Measurements from ENCODE around the gene GSDMA. TPM values are rescaled to one million over a fixed set of nuclear protein-coding genes. Genes with fewer than 3 reads are reported as not detected.
"Not testable (repeated sequence)": the region's sequence is repeated elsewhere in the genome, so short reads cannot be mapped to it uniquely, and the experiment has no call there.

Gene GSDMA
- total RNA-seq, 4 donors from 2014 or later = 0.11 to 0.99 (median 0.45) TPM; not detected in 1

DNA sequence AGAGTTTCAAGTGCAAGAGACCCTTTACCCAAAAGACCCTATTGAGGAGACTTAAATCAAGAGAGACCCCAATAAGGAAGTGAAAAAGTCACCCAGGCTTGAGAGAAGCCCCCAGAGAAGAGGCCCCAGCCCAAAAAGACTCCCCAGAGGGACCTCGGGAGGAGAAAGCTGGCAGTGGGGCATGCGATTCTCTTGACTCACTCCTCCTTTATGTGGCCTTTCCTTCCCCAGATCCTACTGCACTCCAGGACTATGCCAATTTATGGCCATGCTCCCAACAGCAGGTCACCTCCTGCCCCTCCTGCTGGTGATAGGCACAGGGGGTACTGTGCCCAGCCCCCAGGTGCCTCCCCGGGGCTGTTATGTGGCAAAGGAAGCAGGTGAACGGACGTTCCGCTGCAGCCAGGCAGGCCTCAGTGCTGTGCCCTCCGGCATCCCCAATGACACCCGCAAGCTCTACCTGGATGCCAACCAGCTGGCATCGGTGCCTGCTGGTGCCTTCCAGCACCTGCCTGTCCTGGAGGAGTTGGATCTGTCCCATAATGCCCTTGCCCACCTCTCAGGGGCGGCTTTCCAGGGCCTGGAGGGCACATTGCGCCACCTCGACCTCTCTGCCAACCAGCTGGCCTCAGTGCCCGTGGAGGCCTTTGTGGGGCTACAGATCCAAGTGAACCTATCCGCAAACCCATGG, 19.0 kb upstream of the GSDMA start:
- intact Hi-C loops (cut with DNase I) = no loop called here
- 88% methylated on average over 14 of the region's 14 CpGs for WGBS
- H3K4me3 ChIP-seq = no peak overlapping the region
- peaks cover 0 to 25% (median 0%) of the 10 kb centered on the region in 4 donors for H3K27me3 ChIP-seq
- H3K27ac ChIP-seq (replicated peaks in 1 of 4) = no peak overlapping the region
- no peaks in the 10 kb centered on the region for H3K9me3 ChIP-seq
- peaks cover 0 to 9% (median 2%) of the 10 kb centered on the region in 4 donors for H3K4me1 ChIP-seq
- no peak for TF ChIP-seq EP300 (IDR thresholded peaks at IDR 0.05)
- no peak for TF ChIP-seq POLR2A (IDR thresholded peaks at IDR 0.05; ENCODE audit: low read depth)
- TF ChIP-seq POLR2AphosphoS5 (IDR thresholded peaks at IDR 0.05) = no peak
- TF ChIP-seq, protein P1, sequence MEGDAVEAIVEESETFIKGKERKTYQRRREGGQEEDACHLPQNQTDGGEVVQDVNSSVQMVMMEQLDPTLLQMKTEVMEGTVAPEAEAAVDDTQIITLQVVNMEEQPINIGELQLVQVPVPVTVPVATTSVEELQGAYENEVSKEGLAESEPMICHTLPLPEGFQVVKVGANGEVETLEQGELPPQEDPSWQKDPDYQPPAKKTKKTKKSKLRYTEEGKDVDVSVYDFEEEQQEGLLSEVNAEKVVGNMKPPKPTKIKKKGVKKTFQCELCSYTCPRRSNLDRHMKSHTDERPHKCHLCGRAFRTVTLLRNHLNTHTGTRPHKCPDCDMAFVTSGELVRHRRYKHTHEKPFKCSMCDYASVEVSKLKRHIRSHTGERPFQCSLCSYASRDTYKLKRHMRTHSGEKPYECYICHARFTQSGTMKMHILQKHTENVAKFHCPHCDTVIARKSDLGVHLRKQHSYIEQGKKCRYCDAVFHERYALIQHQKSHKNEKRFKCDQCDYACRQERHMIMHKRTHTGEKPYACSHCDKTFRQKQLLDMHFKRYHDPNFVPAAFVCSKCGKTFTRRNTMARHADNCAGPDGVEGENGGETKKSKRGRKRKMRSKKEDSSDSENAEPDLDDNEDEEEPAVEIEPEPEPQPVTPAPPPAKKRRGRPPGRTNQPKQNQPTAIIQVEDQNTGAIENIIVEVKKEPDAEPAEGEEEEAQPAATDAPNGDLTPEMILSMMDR (IDR thresholded peaks at IDR 0.05) = no peak
- H3K36me3 ChIP-seq = no peaks in the 10 kb centered on the region
- no peak for DNase-seq (ENCODE audit: extremely low spot score)

DNA sequence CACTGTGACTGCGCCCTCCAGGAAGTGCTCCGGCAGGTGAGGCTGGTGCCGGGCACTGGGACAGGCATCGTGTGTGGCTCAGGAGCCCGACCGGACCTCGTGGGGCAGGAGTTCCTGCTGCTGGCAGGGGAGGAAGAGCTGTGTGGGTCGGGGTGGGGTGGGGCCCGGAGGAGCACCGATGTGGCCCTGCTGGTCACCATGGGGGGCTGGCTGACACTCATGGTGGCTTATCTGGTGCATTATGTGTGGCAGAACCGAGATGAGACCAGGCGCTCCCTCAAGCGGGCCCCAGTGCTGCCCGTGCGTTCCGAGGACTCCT, 18.5 kb upstream of the GSDMA start:
- Histone ChIP-seq H3K4me3 (no peak overlapping the region), H3K36me3 (no peaks in the 10 kb centered on the region), H3K27ac (replicated peaks in 1 of 4) (no peak overlapping the region), H3K4me1 (peaks cover 0 to 8% (median 2%) of the 10 kb centered on the region in 4 donors), H3K27me3 (peaks cover 0 to 25% (median 0%) of the 10 kb centered on the region in 4 donors), H3K9me3 (no peaks in the 10 kb centered on the region)
- no peak for TF ChIP-seq POLR2AphosphoS5 (IDR thresholded peaks at IDR 0.05)
- TF ChIP-seq POLR2A (IDR thresholded peaks at IDR 0.05; ENCODE audit: low read depth) = no peak
- intact Hi-C loops (cut with DNase I) = no loop called here
- no peak for DNase-seq (ENCODE audit: extremely low spot score)
- WGBS = 92% methylated on average over 11 of the region's 16 CpGs

DNA sequence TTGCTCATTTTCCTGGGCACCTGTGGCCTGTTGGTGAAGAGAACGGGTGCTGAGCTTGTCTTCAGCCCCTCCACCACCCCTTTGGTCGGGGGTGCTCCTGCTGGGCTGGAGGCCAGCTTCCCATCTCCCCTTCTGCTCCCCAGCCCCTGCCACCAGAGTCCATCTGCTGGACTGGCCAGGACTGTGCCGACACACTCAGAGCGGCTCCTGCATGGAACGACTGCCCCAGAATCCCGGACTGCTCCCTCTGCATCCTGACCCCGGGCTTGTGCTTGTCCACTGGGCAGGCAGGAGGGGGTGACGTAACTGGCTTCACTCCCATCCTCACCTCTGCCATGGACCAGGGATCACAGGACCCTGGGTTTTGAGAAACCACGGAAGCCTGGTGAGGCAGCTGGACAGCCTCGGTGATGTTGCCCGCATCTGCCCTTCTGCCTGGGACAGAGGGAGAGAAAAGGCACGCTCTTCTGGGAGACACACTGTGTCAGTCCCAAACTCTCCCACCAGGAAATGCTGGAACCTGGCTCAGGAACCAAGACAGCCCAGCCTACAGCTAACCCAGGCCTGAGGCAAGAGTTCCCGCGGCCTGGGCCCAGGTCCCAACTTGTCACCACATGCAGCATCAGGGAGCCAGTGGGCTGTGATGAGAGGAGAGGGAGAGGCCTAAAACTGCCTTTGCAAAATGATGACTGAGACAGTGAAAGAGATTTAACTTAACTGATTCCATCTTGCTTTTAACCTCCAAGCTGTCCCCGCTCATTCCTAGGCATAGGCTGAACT, 16.1 kb upstream of the GSDMA start:
- intact Hi-C loops (cut with DNase I) = no loop called here
- 87% methylated on average over 5 of the region's 15 CpGs for WGBS
- H3K4me1 ChIP-seq = peaks cover 0 to 7% (median under 1%) of the 10 kb centered on the region in 4 donors
- DNase-seq (ENCODE audit: extremely low spot score) = no peak
- TF ChIP-seq POLR2AphosphoS5 (IDR thresholded peaks at IDR 0.05) = no peak
- peaks cover 0 to 25% (median 0%) of the 10 kb centered on the region in 4 donors for H3K27me3 ChIP-seq
- no peaks in the 10 kb centered on the region for H3K36me3 ChIP-seq
- no peaks in the 10 kb centered on the region for H3K9me3 ChIP-seq
- H3K27ac ChIP-seq (replicated peaks in 1 of 4) = no peak overlapping the region
- H3K4me3 ChIP-seq = no peak overlapping the region

DNA sequence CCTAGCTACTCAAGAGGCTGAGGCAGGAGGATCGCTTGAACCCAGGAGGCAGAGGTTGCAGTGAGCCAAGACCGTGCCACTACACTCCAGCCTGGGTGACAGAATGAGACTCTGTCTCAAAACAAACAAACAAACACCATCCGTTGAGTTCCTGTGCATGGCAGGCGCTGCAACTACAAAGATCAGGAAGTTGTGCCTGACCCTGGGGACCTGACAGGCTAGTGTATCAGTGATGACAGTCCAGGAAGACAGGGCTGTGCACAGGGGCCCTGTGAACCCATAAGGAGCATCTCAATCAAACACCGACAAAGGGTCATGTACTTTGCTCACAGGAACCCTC, 14.3 kb upstream of the GSDMA start:
- H3K27ac ChIP-seq (replicated peaks in 1 of 4); H3K4me3 ChIP-seq; H3K9me3 ChIP-seq; H3K36me3 ChIP-seq; DNase-seq (ENCODE audit: extremely low spot score); intact Hi-C loops (cut with DNase I): not testable (repeated sequence)
- H3K27me3 ChIP-seq = peaks cover 0 to 19% (median 0%) of the 10 kb centered on the region in 4 donors
- H3K4me1 ChIP-seq = peaks cover 10 to 14% (median 13%) of the 10 kb centered on the region in 4 donors
- 68% methylated on average over 5 of the region's 5 CpGs for WGBS

DNA sequence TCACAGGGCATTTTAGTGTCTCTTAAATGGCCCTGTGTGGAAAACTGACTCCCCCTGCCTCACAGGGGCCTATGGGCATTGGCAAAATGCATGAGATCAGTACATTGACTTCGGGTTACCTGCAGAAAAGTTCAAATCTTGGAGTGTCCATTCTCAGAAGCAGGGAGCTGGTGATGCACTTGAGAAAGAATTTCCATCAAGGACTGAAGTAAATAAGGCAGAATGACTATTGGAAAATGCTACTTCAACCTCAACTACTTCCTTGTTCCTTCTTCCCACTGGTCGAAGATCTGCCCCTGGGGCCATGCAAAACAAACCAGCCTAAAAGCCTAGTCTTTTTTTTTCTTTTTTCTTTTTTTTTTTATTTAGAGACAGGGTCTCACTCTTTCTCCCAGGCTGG, 13.8 kb upstream of the GSDMA start:
- no peak for TF ChIP-seq POLR2AphosphoS5 (IDR thresholded peaks at IDR 0.05)
- TF ChIP-seq, protein P1 (IDR thresholded peaks at IDR 0.05) = no peak
- no peak for TF ChIP-seq EP300 (IDR thresholded peaks at IDR 0.05)
- no peak for TF ChIP-seq POLR2A (IDR thresholded peaks at IDR 0.05; ENCODE audit: low read depth)
- H3K27ac ChIP-seq (replicated peaks in 1 of 4) = no peak overlapping the region
- H3K4me3 ChIP-seq = no peak overlapping the region
- no peaks in the 10 kb centered on the region for H3K9me3 ChIP-seq
- H3K27me3 ChIP-seq = peaks cover 0 to 13% (median 0%) of the 10 kb centered on the region in 4 donors
- no peak for DNase-seq (ENCODE audit: extremely low spot score)
- 61% methylated on average over 2 of the region's 2 CpGs for WGBS
- peaks cover 14 to 16% (median 15%) of the 10 kb centered on the region in 4 donors for H3K4me1 ChIP-seq
- intact Hi-C loops (cut with DNase I) = no loop called here
- no peaks in the 10 kb centered on the region for H3K36me3 ChIP-seq

DNA sequence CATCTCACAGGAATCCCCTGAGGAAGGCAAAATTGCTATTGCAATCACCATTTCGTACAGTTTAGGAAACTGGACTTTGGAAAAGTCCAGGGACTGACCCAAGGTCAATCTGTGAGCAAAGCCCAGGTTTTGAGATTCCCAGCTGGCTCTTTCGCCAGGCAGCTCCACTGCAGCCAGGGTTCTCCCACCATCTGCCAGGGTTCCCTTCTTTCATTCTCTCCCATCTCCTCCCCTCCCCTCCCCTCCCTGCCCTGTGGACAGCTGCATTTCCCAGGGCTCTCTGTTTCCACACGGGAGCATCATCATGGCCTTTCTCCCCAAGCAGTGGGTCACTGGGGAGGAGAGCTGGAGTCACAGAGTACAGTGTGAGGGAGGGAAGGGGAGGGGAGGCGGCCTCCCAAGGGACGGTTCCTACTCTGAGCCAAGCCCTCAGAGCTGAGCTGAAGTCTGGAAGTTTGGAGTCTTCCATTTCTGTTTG, 11.9 kb upstream of the GSDMA start:
- intact Hi-C loops (cut with DNase I) = loop anchor here (10.0 kb wide), 1 partner anchor 196 kb away; no protein-coding TSS in a partner anchor
- Histone ChIP-seq H3K36me3 (no peaks in the 10 kb centered on the region), H3K4me3 (no peak overlapping the region), H3K9me3 (no peaks in the 10 kb centered on the region), H3K4me1 (peaks cover 14 to 16% (median 15%) of the 10 kb centered on the region in 4 donors), H3K27ac (replicated peaks in 1 of 4) (no peak overlapping the region), H3K27me3 (no peaks in the 10 kb centered on the region)
- DNase-seq (ENCODE audit: extremely low spot score) = no peak
- 57% methylated on average over 5 of the region's 5 CpGs for WGBS
- TF ChIP-seq, protein P1 (IDR thresholded peaks at IDR 0.05) = no peak
- TF ChIP-seq POLR2AphosphoS5 (IDR thresholded peaks at IDR 0.05) = no peak
